Cardiac muscle cell (in vitro differentiated cells and primary cell): Measurements from ENCODE around the gene PPEF1. TPM values are rescaled to one million over a fixed set of nuclear protein-coding genes. Genes with fewer than 3 reads are reported as not detected.

ENCODE experiments used
- DNase-seq, 2 donors: peaks; one replicate each; pipeline versions ENCODE4 v3.0.0 to v3.0.0-alpha.2; 2010 to 2017; ENCODE audit warnings: low read depth in 1 of 2, low spot score in 1 of 2
- H3K27ac ChIP-seq: fragments of 200-600 bp; sonication (generic); 2 replicates; pipeline ENCODE4 v1.5.1; 2016
- H3K27me3 ChIP-seq: fragments of 200-600 bp; sonication (generic); 2 replicates; pipeline ENCODE4 v1.6.0; 2016; ENCODE audit warnings: control low read depth
- H3K36me3 ChIP-seq: fragments of 200-600 bp; sonication (generic); 2 replicates; pipeline ENCODE4 v1.5.1; 2016; ENCODE audit warnings: control low read depth
- H3K4me1 ChIP-seq: fragments of 200-600 bp; sonication (generic); 2 replicates; pipeline ENCODE4 v1.8.1; 2017; ENCODE audit warnings: low read depth, mild to moderate bottlenecking, mixed run types
- H3K4me3 ChIP-seq: fragments of 200-600 bp; sonication (generic); 2 replicates; pipeline ENCODE4 v1.5.1; 2016; ENCODE audit warnings: mild to moderate bottlenecking
- H3K9me3 ChIP-seq: fragments of 200-600 bp; sonication (generic); 2 replicates; pipeline ENCODE4 v1.5.1; 2017; ENCODE audit warnings: low read depth, mild to moderate bottlenecking, control low read depth
- polyA plus RNA-seq: library from polyadenylated mRNA; unstranded; fragments of >200 nt; fragmentation: Nextera tagmentation; extraction: Ambion mirVana; gene quantifications from 2 replicates; pipeline ENCODE4 v1.2.1, GENCODE V29; 2016
- total RNA-seq: library from RNA; depleted of rRNA; stranded (reverse); fragments of >200 nt; gene quantifications from 2 replicates; pipeline ENCODE4 v1.2.3, GENCODE V29; 2016
- TF ChIP-seq, protein P1 (sequence below): IDR thresholded peaks from 2 replicates; pipeline ENCODE4 v1.5.1; 2012; ENCODE audit warnings: low read depth, mild to moderate bottlenecking, low read length

Gene PPEF1
- total and polyA plus RNA-seq, 2 experiments from 2014 or later = 0.30 TPM; not detected in 1

DNA sequence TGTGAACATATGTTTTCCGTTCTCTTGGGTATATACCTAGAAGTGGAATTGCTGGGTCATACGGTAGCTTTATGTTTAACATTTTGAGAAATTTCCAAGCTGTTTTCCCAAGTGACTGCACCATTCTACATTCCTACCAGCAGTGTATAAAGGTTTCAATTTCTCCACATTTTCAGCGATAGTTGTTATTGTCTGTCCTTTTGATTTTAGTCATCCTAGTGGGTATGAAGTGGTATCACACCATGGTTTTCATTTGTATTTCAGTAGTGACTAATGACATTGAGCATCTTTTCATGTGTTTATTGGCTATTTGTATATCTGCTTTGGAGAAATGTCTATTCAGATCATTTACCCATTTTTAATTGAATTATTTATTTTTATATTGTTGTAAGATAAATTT, 2.4 kb downstream of the PPEF1 start:
- Histone ChIP-seq H3K9me3 (no peaks in the 10 kb centered on the region), H3K27ac (no peak overlapping the region), H3K27me3 (no peaks in the 10 kb centered on the region), H3K36me3 (no peaks in the 10 kb centered on the region), H3K4me3 (no peak overlapping the region), H3K4me1 (no peaks in the 10 kb centered on the region)
- no peak for DNase-seq
- TF ChIP-seq, protein P1, sequence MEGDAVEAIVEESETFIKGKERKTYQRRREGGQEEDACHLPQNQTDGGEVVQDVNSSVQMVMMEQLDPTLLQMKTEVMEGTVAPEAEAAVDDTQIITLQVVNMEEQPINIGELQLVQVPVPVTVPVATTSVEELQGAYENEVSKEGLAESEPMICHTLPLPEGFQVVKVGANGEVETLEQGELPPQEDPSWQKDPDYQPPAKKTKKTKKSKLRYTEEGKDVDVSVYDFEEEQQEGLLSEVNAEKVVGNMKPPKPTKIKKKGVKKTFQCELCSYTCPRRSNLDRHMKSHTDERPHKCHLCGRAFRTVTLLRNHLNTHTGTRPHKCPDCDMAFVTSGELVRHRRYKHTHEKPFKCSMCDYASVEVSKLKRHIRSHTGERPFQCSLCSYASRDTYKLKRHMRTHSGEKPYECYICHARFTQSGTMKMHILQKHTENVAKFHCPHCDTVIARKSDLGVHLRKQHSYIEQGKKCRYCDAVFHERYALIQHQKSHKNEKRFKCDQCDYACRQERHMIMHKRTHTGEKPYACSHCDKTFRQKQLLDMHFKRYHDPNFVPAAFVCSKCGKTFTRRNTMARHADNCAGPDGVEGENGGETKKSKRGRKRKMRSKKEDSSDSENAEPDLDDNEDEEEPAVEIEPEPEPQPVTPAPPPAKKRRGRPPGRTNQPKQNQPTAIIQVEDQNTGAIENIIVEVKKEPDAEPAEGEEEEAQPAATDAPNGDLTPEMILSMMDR = no peak

DNA sequence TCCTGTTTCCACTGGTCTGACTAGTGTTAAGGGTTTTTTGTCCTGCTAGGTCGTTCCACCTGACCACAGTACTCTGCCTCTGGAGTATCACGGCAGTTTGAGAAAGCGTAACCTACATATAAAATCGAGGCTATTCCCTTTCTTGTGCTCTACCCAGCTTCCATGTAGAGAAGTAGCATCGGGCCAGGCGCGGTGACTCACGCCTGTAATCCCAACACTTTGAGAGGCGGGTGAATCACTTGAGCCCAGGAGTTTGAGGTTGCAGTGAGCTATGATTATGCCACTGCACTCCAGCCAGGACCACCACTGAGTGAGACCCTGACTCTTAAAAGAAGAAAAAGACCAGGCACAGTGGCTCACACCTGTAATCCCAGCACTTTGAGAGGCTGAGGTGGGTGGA, 7.5 kb downstream of the PPEF1 start:
- Histone ChIP-seq H3K4me3 (no peak overlapping the region), H3K27ac (no peak overlapping the region), H3K9me3 (no peaks in the 10 kb centered on the region), H3K36me3 (no peaks in the 10 kb centered on the region), H3K27me3 (no peaks in the 10 kb centered on the region), H3K4me1 (no peaks in the 10 kb centered on the region)
- DNase-seq = no peak
- TF ChIP-seq, protein P1 = no peak

DNA sequence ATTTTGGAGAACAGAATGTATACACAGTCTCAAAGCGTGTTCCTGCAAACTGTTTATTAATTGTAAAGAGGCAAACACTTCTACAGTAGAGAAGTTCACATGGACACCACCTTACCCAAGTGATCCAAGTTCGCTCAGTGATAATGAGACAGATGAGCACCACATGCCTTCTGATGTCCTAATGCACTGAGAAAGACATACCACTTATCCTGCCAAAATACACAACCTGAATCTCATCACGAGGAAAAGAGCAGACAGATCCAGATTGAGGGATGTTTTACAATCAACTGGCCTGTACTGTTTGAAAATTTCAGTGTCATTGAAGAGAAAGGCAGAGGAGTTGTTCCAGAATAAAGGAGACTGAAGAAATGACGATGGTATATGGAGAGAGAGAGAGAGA, 12.4 kb downstream of the PPEF1 start:
- no peaks in the 10 kb centered on the region for H3K4me1 ChIP-seq
- H3K4me3 ChIP-seq = no peak overlapping the region
- H3K27me3 ChIP-seq = no peaks in the 10 kb centered on the region
- no peaks in the 10 kb centered on the region for H3K9me3 ChIP-seq
- TF ChIP-seq, protein P1 = no peak
- no peaks in the 10 kb centered on the region for H3K36me3 ChIP-seq
- H3K27ac ChIP-seq = no peak overlapping the region
- DNase-seq = no peak

DNA sequence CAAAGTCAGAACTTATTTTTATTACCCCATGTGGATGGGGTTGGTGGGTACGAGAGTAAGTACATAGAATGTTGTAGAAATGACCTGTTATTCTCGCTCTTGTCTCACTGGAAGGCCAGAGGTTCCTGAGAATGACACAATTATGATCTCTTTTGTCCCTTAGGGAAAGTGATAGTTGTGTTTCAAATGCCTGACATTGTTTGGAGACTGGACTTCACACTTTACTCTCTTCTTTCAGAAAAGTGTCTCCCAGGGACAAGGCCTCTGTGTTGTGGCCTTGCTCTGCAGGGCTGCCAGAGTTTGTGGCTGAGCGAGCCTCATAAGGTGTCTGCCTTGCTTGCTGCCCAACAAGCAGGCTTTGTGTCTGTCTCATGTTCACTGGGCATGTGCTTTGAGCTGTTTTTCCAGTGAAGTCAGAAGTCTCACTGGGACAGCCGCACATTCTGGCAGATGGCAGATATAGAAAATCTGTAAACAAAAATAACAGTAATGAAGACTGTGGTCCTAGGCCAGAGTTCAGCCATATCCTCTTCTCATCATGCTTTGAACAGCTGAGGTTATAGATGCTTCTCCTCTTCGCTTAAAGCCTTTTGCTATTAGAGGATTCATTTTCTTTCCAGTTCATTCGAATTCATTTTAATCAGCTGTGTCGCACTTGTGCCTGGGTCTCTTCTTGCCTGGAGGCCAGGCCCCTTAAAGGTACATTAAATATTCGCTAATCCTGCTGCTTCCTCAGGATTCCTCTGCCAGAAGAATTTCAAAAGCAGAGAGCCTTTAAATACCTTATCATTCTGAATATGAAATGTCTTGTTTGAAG, 14.4 kb downstream of the PPEF1 start:
- H3K36me3 ChIP-seq = no peaks in the 10 kb centered on the region
- H3K9me3 ChIP-seq = no peaks in the 10 kb centered on the region
- no peak overlapping the region for H3K4me3 ChIP-seq
- TF ChIP-seq, protein P1 = no peak
- H3K27me3 ChIP-seq = no peaks in the 10 kb centered on the region
- no peaks in the 10 kb centered on the region for H3K4me1 ChIP-seq
- DNase-seq = no peak
- H3K27ac ChIP-seq = no peak overlapping the region

DNA sequence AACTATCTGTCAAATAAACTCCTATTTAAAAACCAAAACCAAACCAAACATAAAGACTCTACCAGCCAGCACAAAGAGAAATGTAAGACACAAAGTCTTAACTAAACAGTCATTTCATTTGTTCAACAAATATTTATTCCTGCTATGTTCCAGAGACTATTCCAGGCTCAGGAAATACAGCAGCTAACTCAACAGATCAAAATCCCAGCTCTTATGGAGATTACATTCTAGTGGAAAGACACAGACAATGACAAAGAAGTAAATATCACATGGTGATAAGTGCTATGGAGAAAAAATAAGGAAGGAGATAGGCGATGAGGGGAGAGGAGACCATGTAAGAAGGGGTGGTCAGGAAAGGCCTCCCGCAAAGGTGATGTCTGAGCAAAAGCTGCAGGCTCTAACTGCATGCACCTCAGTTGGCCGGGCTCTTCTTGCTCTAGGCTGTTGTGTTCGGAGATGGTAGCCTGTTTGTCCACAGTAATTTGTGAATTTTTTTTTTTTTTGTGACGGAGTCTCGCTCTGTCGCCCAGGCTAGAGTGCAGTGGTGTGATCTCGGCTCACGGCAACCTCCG, 15.1 kb downstream of the PPEF1 start:
- no peak for DNase-seq
- no peaks in the 10 kb centered on the region for H3K36me3 ChIP-seq
- TF ChIP-seq, protein P1 = no peak
- H3K9me3 ChIP-seq = no peaks in the 10 kb centered on the region
- no peak overlapping the region for H3K27ac ChIP-seq
- no peaks in the 10 kb centered on the region for H3K4me1 ChIP-seq
- H3K4me3 ChIP-seq = no peak overlapping the region
- H3K27me3 ChIP-seq = no peaks in the 10 kb centered on the region
